DOHH2 (cell line): ENCODE data around the gene BSN.

ENCODE experiments used
- H3F3A ChIP-seq: fragments of 200-600 bp; sonication (generic), shearing (Covaris generic); 2 replicates; pipeline ENCODE4 v1.6.0; 2016; ENCODE audit warnings: antibody characterized with exemption, mild to moderate bottlenecking; ENCODE audit not compliant: control insufficient read depth, insufficient read depth
- H3K27ac ChIP-seq: fragments of 200-600 bp; sonication (generic); 2 replicates; pipeline ENCODE4 v1.5.1; 2014; ENCODE audit warnings: low read depth, mild to moderate bottlenecking, low read length, moderate library complexity
- H3K27me3 ChIP-seq: fragments of 200-600 bp; sonication (generic); 2 replicates; pipeline ENCODE4 v1.6.1; 2014; ENCODE audit warnings: mild to moderate bottlenecking, low read length, mixed read lengths; ENCODE audit not compliant: control insufficient read depth
- H3K36me3 ChIP-seq: fragments of 200-600 bp; sonication (generic); 2 replicates; pipeline ENCODE4 v1.6.1; 2014; ENCODE audit warnings: mild to moderate bottlenecking, low read length, moderate library complexity, mixed read lengths; ENCODE audit not compliant: control insufficient read depth
- H3K4me1 ChIP-seq: fragments of 200-600 bp; sonication (generic); 2 replicates; pipeline ENCODE4 v1.6.1; 2014; ENCODE audit warnings: mild to moderate bottlenecking, low read length, mixed read lengths; ENCODE audit not compliant: control insufficient read depth
- H3K4me2 ChIP-seq: fragments of 200-600 bp; sonication (generic); 2 replicates; pipeline ENCODE4 v1.6.0; 2014; ENCODE audit warnings: mild to moderate bottlenecking, low read length, moderate library complexity
- H3K4me3 ChIP-seq: fragments of 200-600 bp; sonication (generic); 2 replicates; pipeline ENCODE4 v1.5.1; 2014; ENCODE audit warnings: mild to moderate bottlenecking, low read length, mixed read lengths
- H3K79me2 ChIP-seq: fragments of 200-600 bp; sonication (generic); 2 replicates; pipeline ENCODE4 v1.6.1; 2014; ENCODE audit warnings: mild to moderate bottlenecking, low read length, mixed read lengths; ENCODE audit not compliant: control insufficient read depth
- H3K9me2 ChIP-seq: fragments of 200-600 bp; sonication (generic); replicated peaks from 2 replicates; pipeline ENCODE4 v1.6.1; 2014; ENCODE audit warnings: mild to moderate bottlenecking, low read length, mixed read lengths; ENCODE audit not compliant: control insufficient read depth
- H3K9me3 ChIP-seq: fragments of 200-600 bp; sonication (generic); 2 replicates; pipeline ENCODE4 v1.6.1; 2014; ENCODE audit warnings: antibody characterized with exemption, low read length, mixed read lengths; ENCODE audit not compliant: control insufficient read depth, insufficient read depth
- H4K20me1 ChIP-seq: fragments of 200-600 bp; sonication (generic); 2 replicates; pipeline ENCODE4 v1.6.0; 2014; ENCODE audit warnings: low read depth, mild to moderate bottlenecking, antibody characterized with exemption, low read length, moderate library complexity; ENCODE audit not compliant: control insufficient read depth, insufficient read depth
- CTCF ChIP-seq: fragments of 200-600 bp; sonication (generic); IDR thresholded peaks from one replicate; pipeline ENCODE4 v1.5.1; 2014; ENCODE audit warnings: antibody characterized with exemption, mild to moderate bottlenecking, low read depth, low read length; ENCODE audit not compliant: poor library complexity, severe bottlenecking
- EZH2phosphoT487 ChIP-seq: fragments of 200-600 bp; sonication (generic); IDR thresholded peaks from 2 replicates; pipeline ENCODE4 v1.6.1; 2017; ENCODE audit warnings: borderline replicate concordance, mild to moderate bottlenecking, antibody characterized with exemption, low read length, moderate library complexity, mixed read lengths

The BSN gene

GRCh38 chr3:49707113-49707480 lies 152.8 kb downstream of the BSN start:
- H3K4me3 ChIP-seq: no peak overlapping the region
- no peak overlapping the region for H3K4me2 ChIP-seq
- H3K27me3 ChIP-seq: no peaks in the 10 kb centered on the region
- H3K36me3 ChIP-seq: peaks cover 17% of the 10 kb centered on the region
- no peak overlapping the region for H3K27ac ChIP-seq
- no peaks in the 10 kb centered on the region for H3K9me2 ChIP-seq
- no peaks in the 10 kb centered on the region for H3K9me3 ChIP-seq
- no peaks in the 10 kb centered on the region for H3F3A ChIP-seq
- H3K4me1 ChIP-seq: no peaks in the 10 kb centered on the region
- TF ChIP-seq EZH2phosphoT487 (no peak), CTCF (no peak)
- H4K20me1 ChIP-seq: no peaks in the 10 kb centered on the region
- no peaks in the 10 kb centered on the region for H3K79me2 ChIP-seq

GRCh38 chr3:49709852-49710251 lies 155.6 kb downstream of the BSN start:
- H3K4me2 ChIP-seq: no peak overlapping the region
- peaks cover 9% of the 10 kb centered on the region; the same call in 1 of the 2 replicates for H3K36me3 ChIP-seq
- H3K4me3 ChIP-seq: no peak overlapping the region
- no peaks in the 10 kb centered on the region for H4K20me1 ChIP-seq
- H3K4me1 ChIP-seq: no peaks in the 10 kb centered on the region
- no peaks in the 10 kb centered on the region for H3K79me2 ChIP-seq
- H3K9me2 ChIP-seq: no peaks in the 10 kb centered on the region
- no peak for TF ChIP-seq EZH2phosphoT487
- TF ChIP-seq CTCF: no peak
- H3F3A ChIP-seq: no peaks in the 10 kb centered on the region
- H3K27ac ChIP-seq: no peak overlapping the region
- H3K9me3 ChIP-seq: no peaks in the 10 kb centered on the region
- no peaks in the 10 kb centered on the region for H3K27me3 ChIP-seq

GRCh38 chr3:49711489-49711888 lies 157.2 kb downstream of the BSN start:
- H3F3A ChIP-seq: no peaks in the 10 kb centered on the region
- no peaks in the 10 kb centered on the region for H3K9me3 ChIP-seq
- no peak overlapping the region for H3K4me2 ChIP-seq
- no peaks in the 10 kb centered on the region for H4K20me1 ChIP-seq
- no peaks in the 10 kb centered on the region for H3K36me3 ChIP-seq
- TF ChIP-seq CTCF: no peak
- no peak for TF ChIP-seq EZH2phosphoT487
- H3K4me3 ChIP-seq: no peak overlapping the region
- no peaks in the 10 kb centered on the region for H3K4me1 ChIP-seq
- H3K27me3 ChIP-seq: no peaks in the 10 kb centered on the region
- H3K9me2 ChIP-seq: no peaks in the 10 kb centered on the region
- no peaks in the 10 kb centered on the region for H3K79me2 ChIP-seq
- H3K27ac ChIP-seq: no peak overlapping the region

GRCh38 chr3:49712166-49712565 lies 157.9 kb downstream of the BSN start:
- H3K36me3 ChIP-seq: 0 out of 2 replicates have a peak, but pooled peaks cover 4% of the 10 kb centered on the region
- no peaks in the 10 kb centered on the region for H3K27me3 ChIP-seq
- no peaks in the 10 kb centered on the region for H3K9me3 ChIP-seq
- no peaks in the 10 kb centered on the region for H3K4me1 ChIP-seq
- TF ChIP-seq EZH2phosphoT487 (no peak), CTCF (no peak)
- H3F3A ChIP-seq: no peaks in the 10 kb centered on the region
- H3K27ac ChIP-seq: no peak overlapping the region
- H3K4me3 ChIP-seq: no peak overlapping the region
- no peaks in the 10 kb centered on the region for H3K79me2 ChIP-seq
- H3K9me2 ChIP-seq: no peaks in the 10 kb centered on the region
- no peaks in the 10 kb centered on the region for H4K20me1 ChIP-seq
- H3K4me2 ChIP-seq: no peak overlapping the region
